ENCODE results near the gene PFDN1.

- no peak for TF ChIP-seq POLR2A (IDR thresholded peaks at IDR 0.05)
- no peak for TF ChIP-seq CTCF (IDR thresholded peaks at IDR 0.05 in 8 of 11, conservative IDR thresholded peaks at IDR 0.05 in 3 of 11)
These were observed 56.4 kb downstream of the PFDN1 start for GRCh38 chr5:140246378-140247122.

All from spleen (tissue), 7 donors.